NCI-H2029 (cell line): Measurements from ENCODE around the gene SOX6.

ENCODE experiments used
- DNase-seq: peaks from one replicate; lab custom pipeline; 2025; lab: John Stamatoyannopoulos, UW

The SOX6 gene

DNA sequence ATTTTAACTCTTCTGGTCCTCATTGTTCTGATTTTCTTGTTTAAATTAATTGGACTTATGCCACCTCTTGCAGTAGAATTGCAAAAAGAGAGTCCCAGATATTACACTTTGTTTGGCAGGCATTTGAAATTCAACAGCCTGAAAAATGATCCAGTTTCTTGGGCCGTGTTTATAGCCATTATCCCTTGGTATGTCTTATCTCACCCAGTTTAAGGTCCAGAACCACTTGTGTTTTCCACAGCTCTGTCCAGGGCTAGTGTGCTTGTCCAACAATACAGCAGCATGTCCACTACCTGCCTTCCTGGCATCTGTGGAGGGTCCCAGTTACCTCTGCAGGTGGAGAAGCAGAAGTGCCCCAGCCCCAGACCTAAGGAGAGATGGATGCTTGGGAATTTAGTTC lies 397.4 kb downstream of the SOX6 start:
- no peak for DNase-seq

- DNase-seq: no peak
Measured at GRCh38 chr11:15957234-15957633, 399.1 kb downstream of the SOX6 start.

DNA sequence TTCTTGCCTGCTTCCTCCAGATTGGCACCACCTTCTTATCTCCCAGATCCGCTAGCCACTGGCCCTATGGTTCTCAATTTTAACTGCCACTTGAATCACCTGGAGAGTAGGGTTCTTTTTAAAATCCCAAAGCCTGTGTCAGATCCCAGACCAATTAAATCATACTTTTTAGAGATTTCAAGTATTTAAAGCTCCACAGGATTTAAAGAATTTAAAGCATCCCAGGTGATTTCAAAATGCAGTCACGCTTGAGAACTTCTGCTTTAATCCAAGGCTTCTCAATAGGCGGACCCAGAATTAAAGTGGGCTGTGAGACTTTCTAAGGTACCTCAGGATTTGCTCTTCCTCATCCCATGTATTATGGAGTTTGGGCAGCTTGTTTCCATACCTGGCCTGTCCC lies 400.0 kb downstream of the SOX6 start:
- DNase-seq: no peak

GRCh38 chr11:15955595-15955994 lies 400.8 kb downstream of the SOX6 start:
- no peak for DNase-seq

GRCh38 chr11:15947681-15948648 lies 408.4 kb downstream of the SOX6 start:
- no peak for DNase-seq

GRCh38 chr11:15945726-15946125 lies 410.6 kb downstream of the SOX6 start:
- no peak for DNase-seq

- DNase-seq: no peak
Measured at GRCh38 chr11:15944460-15944859, 411.9 kb downstream of the SOX6 start.

DNA sequence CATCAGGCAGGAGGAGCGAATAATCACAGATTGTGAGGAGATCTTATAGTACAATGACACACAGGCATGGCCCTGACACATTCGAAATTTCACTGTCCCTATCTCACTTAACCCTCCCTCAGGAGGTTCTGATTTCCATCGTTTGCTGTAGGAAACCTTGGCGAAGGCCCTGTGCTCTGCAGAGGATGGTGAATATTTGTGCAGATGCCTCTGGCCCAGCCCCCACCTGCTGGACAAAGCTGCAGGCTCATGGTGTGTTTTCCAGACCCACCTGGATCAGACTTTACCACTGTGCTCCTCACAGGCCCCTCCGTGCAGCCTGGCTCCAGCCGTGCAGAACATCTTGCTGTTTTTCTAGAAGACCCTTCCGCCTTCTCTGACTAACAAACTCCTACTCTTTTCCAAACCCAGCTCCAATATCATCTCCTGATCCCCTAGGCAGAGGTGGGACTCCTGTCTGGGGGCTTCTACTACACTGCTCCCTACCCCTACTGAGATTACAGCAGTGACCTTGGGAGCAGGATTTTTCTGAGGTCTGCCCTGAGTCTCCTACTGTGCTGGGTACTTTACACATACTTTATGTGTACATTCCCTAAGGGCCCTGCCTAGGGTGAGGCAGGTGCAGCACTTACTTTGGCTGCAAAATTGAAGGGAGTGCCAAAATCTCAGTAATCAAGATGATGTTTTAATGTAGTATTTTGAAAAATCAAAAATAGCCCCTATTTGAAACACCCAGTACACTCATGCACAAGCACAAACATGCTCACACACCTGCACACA lies 412.7 kb downstream of the SOX6 start:
- no peak for DNase-seq

- DNase-seq: no peak
Measured at GRCh38 chr11:15942936-15943335, 413.4 kb downstream of the SOX6 start.

GRCh38 chr11:15942126-15942525 lies 414.2 kb downstream of the SOX6 start:
- DNase-seq: no peak

DNA sequence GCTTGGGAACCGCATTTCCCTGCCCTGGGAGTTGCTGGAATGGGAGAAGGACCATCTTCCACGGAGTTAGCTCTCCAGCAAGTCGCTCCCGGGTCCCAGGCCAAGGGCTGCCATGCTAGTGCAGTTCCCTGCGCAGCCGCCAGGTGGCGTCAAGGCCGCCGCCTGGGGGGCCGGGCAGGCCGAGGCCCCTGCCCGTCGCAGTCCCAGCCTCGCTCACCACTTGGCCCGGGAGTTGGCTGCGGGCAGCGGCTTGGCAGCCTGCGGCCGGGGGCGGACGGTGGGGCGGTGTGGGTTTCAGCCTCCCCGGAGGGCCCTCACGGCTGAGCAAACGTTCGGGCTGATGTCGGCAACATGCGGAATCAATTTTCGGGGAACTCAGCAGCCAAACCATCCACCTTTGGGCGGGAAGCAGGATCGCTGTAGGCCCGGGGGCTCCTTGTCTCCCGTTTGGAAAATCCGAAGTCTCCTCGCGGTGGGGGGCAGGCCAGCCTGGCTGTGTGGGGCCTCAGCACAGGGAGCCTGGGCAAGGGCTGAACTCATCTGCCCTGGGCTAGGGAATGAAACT lies 415.1 kb downstream of the SOX6 start:
- DNase-seq: no peak

DNA sequence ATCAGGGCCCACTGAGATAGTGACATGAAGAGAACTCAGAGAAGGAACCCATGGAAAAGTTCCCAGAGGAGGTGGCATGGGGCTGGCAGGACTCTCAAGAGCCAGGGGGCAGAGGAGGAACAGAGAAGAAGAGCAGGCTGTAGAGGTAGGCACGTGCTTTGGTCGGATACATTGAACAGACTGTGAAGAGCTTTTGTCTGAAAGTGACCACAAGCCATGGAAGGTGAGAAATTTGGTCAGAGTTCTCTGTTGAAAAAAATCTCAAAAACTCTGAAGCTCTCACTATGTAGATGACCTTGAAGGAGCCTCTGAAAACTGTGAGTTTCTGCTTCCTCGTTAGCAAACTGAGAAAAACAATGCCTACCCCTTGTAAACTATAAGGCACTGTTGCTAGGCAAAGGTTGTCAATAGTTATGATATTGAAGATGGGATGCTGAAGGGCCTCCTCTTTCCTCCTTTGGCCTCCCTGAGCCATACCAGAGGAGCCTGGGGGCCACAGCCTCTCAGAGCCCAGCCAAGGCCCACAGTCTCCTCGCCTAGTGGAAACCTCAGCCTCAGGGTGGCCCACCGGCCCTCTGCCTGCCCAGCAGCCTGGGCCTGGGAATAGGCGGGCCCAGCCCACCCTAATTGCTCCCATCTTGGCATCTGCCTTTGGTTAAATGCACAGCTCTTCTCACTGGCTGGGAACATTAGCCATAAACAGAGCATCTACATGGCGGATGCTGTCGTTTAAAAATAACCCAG lies 415.7 kb downstream of the SOX6 start:
- no peak for DNase-seq

- no peak for DNase-seq
Measured at GRCh38 chr11:15938983-15939382, 417.4 kb downstream of the SOX6 start.

DNA sequence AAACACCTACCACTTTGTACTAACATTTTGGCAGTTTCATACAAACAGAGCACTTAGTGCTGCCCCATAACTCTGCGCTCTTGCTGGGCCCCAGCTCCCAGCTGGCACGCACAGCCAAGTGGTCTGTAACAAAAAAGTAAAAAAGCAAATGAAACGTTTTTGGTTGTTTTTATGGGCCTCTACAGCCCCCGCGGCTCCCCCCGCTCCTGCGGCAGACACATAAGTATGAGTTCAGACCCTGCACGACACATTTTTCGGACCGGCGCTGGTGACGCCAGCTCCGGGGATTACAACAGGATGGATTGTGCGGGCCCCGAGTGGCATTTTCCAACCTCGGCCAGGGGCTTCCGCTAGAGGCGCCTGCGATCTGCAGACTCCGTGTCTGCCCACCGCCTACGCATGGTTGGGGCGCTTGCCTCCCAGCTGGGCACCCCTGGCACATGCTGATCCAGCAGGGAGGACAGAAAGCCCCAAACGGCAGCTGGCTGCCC lies 418.2 kb downstream of the SOX6 start:
- DNase-seq: no peak

DNA sequence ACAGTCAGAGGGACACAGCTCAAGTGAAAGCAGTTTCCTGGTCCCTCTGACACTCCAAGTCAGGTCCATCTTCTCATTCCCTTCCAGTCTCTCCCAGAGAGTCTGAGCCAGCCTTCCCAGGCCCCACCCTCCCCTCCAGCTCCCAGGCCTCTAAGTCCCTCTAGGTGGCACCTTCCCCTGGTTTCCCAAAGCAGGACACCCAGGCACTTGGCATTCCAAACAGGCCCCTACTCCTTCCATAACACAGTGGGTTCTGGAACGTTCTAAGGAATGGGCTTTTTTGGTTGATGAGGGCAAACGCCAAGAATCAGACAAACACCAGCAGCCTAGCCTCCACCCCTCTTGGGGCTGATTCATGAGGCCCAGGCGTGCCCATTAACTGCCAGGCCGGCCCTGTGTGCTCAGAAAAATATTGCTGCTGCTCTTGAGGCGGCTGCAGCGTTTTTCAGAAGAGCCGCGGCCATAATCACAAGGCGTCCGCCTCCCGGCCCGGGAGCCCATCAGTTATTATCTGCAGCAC lies 418.7 kb downstream of the SOX6 start:
- DNase-seq: no peak

- DNase-seq: no peak
Measured at GRCh38 chr11:15936011-15936410, 420.3 kb downstream of the SOX6 start.

DNA sequence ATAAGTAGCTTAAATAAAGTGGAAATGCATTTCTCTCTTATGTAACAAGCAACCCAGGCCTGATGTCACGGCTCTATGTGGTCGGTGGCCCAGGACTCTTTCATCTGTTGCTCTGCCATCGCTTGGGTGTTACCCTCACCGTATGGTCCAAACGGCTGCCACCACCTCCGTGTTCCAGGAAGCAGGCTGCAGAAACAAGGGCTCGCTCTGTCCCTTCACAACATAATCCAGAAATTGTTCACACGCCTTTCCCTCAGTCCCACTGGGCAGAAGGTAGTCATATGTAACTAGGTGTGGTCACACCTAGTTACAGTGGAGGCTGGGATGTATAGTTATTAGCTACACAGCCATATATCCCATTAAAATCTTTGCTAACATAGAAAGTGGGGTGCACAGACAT lies 421.0 kb downstream of the SOX6 start:
- no peak for DNase-seq

DNA sequence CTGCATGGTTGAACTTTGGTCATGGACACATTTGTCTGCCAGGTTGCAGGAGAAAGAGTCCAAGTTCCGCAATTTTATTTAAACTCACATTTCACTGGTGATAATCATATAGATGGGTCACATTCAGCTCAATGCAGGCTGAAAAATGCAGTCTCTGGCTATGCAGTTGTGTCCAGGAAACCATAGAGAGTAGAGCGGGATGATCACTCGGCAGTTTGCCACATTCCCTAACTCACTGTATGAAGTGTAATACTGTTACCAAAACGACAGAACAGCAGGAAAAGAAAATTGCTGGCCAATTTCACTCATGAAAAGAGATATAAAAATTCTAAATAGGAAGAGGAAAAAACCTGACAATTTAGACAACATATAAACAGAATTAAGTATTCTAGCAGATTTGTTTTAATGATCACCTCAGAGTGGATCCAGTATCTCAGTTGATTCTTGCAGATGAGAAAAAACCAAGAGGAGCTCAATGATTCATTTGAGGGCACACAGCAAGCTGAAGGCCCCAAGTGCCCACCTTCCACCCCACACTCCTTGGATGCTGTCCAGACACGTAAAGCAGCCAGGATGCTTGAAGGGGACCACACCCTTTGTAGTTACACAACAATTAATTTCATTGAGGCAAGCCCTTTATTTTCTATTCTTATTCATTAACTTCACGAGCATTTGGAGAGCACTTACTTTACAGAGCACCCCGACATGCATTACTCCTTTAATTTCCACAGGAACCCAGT lies 422.3 kb downstream of the SOX6 start:
- DNase-seq: no peak

DNA sequence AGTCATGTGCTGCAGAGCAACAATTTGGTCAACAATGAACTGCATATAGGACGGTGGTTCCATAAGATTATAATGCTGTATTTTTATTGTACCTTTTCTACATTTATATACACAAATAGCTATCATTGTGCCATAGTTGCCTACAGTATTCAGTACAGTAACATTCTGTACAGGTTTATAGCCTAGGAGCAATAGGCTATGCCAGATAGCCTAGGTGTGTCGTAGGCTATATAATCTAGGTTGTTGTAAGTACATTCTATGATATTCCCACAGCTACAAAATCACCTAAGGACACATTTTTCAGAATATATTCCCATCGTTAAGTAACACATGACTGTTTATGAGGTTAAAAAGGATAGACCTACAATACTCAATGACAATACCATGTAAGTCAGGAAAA lies 423.9 kb downstream of the SOX6 start:
- DNase-seq: no peak

DNA sequence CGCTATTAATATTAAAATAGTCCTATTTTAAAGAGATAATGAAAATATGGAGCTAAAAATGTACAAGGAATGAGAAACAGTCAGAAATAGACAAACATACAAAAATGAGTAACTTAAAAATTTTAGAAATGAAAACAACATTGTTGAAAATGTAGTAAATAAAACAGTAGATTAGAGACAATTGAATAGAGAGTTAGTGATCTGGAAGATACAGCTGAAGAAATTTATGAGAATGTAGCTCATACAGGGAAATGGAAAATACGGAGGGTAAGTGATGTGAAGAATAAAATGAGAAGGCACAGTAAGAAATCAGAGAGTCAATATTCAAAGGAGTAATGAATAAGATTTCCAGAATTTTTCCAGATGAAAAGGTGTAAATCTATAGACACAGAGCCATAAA lies 424.8 kb downstream of the SOX6 start:
- no peak for DNase-seq

GRCh38 chr11:15930442-15931025 lies 425.8 kb downstream of the SOX6 start:
- no peak for DNase-seq
